Amniotic stem cell (primary cell): ENCODE data around the gene GRIK4.

Experiments
- DNase-seq: peaks from one replicate; lab custom pipeline; 2025; lab: John Stamatoyannopoulos, UW

GRIK4 gene

GRCh38 chr11:120842195-120842594 is 330.6 kb downstream of the GRIK4 start:
- no peak for DNase-seq

- DNase-seq = no peak
Observed at GRCh38 chr11:120853435-120853834, 341.9 kb downstream of the GRIK4 start.

GRCh38 chr11:120854988-120855387 is 343.4 kb downstream of the GRIK4 start:
- no peak for DNase-seq

- no peak for DNase-seq
Observed at GRCh38 chr11:120857508-120857907, 346.0 kb downstream of the GRIK4 start.

GRCh38 chr11:120858740-120859139 is 347.2 kb downstream of the GRIK4 start:
- no peak for DNase-seq

- no peak for DNase-seq
Observed at GRCh38 chr11:120859552-120860295, 348.2 kb downstream of the GRIK4 start.

GRCh38 chr11:120863359-120863758 is 351.8 kb downstream of the GRIK4 start:
- DNase-seq = no peak

GRCh38 chr11:120867024-120867423 is 355.5 kb downstream of the GRIK4 start:
- DNase-seq = no peak

- no peak for DNase-seq
Observed at GRCh38 chr11:120867531-120867930, 356.0 kb downstream of the GRIK4 start.

- no peak for DNase-seq
Observed at GRCh38 chr11:120867988-120868387, 356.4 kb downstream of the GRIK4 start.

GRCh38 chr11:120869097-120869496 is 357.5 kb downstream of the GRIK4 start:
- no peak for DNase-seq

- no peak for DNase-seq
Observed at GRCh38 chr11:120869516-120870011, 358.0 kb downstream of the GRIK4 start.

GRCh38 chr11:120871194-120871593 is 359.6 kb downstream of the GRIK4 start:
- DNase-seq = no peak

- no peak for DNase-seq
Observed at GRCh38 chr11:120871924-120872323, 360.4 kb downstream of the GRIK4 start.

GRCh38 chr11:120873966-120874735 is 362.6 kb downstream of the GRIK4 start:
- DNase-seq = no peak

- no peak for DNase-seq
Observed at GRCh38 chr11:120875986-120876385, 364.4 kb downstream of the GRIK4 start.

GRCh38 chr11:120877746-120878365 is 366.3 kb downstream of the GRIK4 start:
- DNase-seq = no peak

GRCh38 chr11:120878781-120879180 is 367.2 kb downstream of the GRIK4 start:
- DNase-seq = no peak

GRCh38 chr11:120880498-120881175 is 369.1 kb downstream of the GRIK4 start:
- no peak for DNase-seq

GRCh38 chr11:120881596-120881995 is 370.0 kb downstream of the GRIK4 start:
- no peak for DNase-seq

- no peak for DNase-seq
Observed at GRCh38 chr11:120882175-120882574, 370.6 kb downstream of the GRIK4 start.

- no peak for DNase-seq
Observed at GRCh38 chr11:120883404-120884080, 372.0 kb downstream of the GRIK4 start.
